Islet precursor cell (in vitro differentiated cells): ENCODE measurements around the gene EMC8.
"Not testable (repeated sequence)": the region's sequence is repeated elsewhere in the genome, so short reads cannot be mapped to it uniquely, and the experiment has no call there.

Source experiments
- DNase-seq: peaks from one replicate; pipeline ENCODE4 v3.0.0-alpha.2; 2018

Gene EMC8

GRCh38 chr16:85799497-85800320, at the start of gene EMC8, which contains the start of gene COX4I1:
Gene EMC8 (minus strand): TSS chr16:85799544. CDS start chr16:85799295, 249 bp downstream.
Gene COX4I1 (plus strand): TSS chr16:85799695. CDS start chr16:85801206, 1,511 bp downstream.
- DNase-seq, result peak; percentile 95

GRCh38 chr16:85848986-85849385, 49.6 kb upstream of the EMC8 start:
- DNase-seq, result no peak

DNA sequence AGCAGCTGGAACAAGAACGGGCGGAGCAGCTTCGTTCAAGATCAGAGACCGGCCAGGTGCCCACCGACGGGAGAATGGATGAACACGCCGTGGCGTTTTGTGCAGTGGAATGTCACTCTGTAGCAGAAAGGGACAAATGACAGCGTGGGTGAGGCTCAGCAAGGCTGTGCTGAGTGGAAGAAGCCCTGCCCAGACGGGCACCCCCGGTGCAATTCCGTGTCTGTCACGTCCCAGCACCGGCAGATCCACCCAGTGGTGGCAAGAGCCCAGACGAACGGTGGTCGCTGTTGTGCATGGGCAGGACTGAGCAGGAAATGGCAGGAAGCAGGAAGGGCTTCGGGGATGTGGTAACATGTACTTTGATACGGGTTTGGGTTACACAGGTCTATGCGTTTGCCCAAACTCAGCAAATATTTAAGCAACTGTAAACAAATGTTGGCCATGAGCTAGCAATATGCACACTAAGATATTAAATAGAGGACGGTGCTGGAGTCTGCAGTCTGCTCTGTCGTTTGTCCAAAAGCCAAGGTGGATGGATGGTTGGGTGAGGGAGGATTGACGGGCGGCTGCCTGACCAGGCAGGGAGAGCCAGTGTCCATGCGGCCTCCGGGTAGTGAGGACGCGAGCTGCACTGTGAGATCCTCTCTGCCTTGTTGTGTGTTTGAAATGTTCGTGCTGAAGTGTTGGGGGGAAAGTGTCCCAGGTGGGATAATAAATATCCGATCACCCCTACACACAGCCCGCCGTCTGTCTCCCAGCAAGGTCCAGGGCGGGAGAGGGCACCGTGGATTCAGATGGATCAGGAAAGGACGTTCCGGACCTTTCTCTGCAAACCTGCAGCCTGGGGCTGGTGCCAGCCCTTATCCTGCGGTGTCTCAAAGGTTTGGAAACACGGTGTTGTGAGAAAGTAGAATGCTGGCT, 48.6 kb upstream of the EMC8 start:
- no peak for DNase-seq

- DNase-seq, result no peak
Observed at GRCh38 chr16:85847036-85847435, 47.7 kb upstream of the EMC8 start.

DNA sequence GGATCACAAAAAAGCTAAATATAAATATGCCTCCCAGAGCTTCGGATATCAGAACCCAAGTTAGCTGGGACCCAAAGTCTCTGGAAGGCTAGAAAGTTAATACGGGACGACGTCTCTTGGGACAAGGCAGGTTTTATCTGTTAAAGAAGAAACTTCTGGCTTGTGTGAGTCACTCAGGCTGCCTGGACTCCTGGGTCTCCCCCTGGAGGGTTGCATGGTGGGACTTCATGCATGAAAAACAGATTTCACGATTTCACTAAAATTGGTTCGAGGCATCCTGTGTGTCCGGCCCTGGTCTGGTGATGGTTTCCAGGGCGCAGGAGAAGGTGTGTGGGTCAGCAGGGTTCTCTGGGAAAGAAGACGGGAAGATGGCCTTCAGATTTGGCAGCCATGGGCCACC, 47.1 kb upstream of the EMC8 start:
- no peak for DNase-seq

GRCh38 chr16:85845266-85845665, 45.9 kb upstream of the EMC8 start:
- no peak for DNase-seq

- DNase-seq, result no peak
Observed at GRCh38 chr16:85844786-85845185, 45.4 kb upstream of the EMC8 start.

DNA sequence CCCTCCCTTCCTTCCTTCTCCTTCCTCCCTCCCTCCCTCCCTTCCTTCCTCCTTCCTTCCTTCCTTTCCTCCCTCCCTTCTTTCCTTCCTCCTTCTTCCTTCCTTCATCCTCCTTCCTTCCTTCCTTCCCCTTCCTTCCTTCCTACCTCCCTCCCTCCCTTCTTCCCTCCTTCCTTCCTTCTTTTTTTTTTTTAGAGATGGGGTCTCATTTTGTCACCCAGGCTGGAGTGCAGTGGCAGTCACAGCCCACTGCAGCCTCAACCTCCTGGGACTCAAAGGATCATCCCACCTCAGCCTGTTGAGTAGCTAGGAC, 44.8 kb upstream of the EMC8 start:
- no peak for DNase-seq

- DNase-seq, result no peak
Observed at GRCh38 chr16:85843471-85844168, 44.3 kb upstream of the EMC8 start.

- DNase-seq, result no peak
Observed at GRCh38 chr16:85842848-85843247, 43.5 kb upstream of the EMC8 start.

DNA sequence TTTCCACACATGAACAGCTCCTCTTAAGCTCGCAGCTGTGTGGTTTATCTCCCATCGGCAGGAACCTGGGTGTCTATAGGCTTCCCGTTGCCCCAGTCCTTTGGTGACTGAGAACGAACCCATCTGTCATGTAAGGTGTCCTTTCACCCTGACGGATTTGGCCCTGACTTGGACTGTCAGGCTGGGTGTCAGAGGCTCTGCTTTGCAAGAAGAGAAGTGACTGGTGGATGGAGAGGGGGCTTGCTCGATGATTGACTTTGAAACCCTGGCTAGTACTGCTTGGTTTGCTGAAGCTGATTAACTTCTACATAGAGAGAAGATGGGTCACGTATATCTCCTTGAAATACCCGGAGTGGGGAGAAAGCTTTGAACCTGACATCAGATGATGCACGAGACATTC, 43.1 kb upstream of the EMC8 start:
- no peak for DNase-seq

DNA sequence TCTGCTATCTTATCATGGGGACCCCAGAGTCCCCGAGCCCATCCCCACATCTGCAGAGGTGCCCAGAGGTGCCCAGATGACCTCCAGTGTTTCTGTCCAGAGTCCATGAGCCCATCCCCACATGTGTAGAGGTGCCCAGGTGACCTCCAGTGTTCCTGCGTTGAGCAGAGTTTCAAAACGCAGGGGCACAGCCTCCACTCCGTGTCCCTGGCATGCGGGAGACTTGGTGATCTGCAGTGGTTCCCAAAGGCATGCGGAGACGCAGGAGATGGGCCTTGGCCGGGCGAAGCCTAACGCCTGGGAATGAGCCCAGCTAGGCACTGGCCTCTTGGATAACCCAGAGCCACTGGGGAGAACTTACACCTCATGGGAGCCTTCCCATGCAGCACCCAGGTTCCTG, 41.5 kb upstream of the EMC8 start:
- DNase-seq, result no peak

GRCh38 chr16:85840395-85840794, 41.1 kb upstream of the EMC8 start:
- DNase-seq, result no peak

DNA sequence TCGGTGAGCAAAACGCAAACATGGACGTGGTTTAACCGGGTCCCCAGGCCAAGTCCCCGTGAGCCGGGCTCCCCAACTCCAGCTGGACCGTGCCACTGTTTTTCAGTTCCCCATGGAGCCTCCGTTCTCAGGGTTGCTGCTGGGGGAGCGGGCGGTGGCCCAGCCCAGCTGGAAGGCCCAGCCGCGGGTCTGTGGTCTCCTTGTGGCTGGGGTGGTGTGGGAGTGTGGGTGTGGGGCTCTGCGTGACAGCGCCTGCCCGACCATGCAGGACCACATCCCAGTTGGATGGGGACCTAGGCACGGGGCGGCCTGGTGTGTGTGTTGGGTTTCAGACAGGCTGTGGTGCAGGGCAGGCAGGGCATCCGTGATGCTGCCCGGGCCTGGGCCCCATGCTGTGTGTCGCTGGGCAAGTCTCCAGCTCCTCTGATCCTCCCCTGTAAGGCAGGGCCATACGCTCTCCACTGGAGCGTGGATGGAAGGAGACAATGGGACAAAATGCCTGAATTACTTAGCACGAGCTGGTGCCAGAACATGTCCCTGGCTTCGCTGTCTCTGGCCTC, 40.4 kb upstream of the EMC8 start:
- DNase-seq, result no peak

- no peak for DNase-seq
Observed at GRCh38 chr16:85838876-85839585, 39.7 kb upstream of the EMC8 start.

DNA sequence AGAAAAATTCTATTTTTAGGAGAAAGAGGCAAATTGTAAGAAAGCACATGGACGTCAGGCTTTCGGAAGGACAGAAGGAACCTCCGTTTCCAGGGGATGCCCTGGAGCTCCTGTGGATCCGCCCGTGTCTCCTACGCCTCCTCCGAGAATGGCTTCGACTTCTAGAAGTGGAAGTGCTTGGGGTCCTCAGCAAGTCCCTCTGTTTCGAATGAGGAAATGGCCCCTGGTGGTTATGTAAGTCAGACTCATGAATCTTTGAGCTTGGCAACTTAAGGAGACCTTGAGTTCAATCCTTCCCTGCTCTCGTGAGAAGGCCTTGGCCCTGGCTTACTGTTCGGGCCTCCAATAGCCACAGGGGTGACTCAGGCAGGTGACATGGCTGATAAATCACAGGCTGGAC, 39.0 kb upstream of the EMC8 start:
- no peak for DNase-seq

DNA sequence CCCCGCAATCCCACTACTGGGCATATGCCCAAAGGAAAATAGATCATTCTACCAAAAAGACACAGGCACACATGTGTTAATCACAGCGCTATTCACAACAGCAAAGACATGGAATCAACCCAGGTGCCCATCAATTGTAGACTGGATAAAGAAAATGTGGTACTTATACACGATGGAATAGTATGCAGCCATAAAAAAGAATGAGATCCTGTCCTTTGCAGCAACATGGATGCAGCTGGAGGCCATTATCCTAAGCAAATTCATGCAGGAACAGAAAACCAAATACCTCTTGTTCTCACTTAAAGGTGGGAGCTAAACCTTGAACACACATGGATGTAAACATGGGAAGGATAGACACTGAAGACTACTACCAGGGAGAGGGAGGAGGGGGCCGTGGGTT, 38.3 kb upstream of the EMC8 start:
- DNase-seq, result not testable (repeated sequence)

GRCh38 chr16:85836706-85837582, 37.6 kb upstream of the EMC8 start:
- DNase-seq, result no peak

GRCh38 chr16:85835956-85836705, 36.8 kb upstream of the EMC8 start:
- no peak for DNase-seq

- DNase-seq, result no peak
Observed at GRCh38 chr16:85835227-85835751, 35.9 kb upstream of the EMC8 start.
